Mesenchymal stem cell (in vitro differentiated cells and primary cell): ENCODE measurements around the gene ROBO1.
A peak's percentile ranks its signal among the peaks of the same experiment; 100 is the strongest.

ENCODE experiments used
- DNase-seq: peaks from one replicate; pipeline ENCODE4 v3.0.0-alpha.2; 2013
- H2AFZ ChIP-seq: one replicate; pipeline ENCODE4 v1.6.1; 2013; ENCODE audit warnings: low read depth, mild to moderate bottlenecking, control low read depth, inconsistent platforms, low read length, moderate library complexity
- H2AK5ac ChIP-seq: 2 replicates; pipeline ENCODE4 v1.6.1; 2013; ENCODE audit warnings: low read length, moderate library complexity, mild to moderate bottlenecking, inconsistent platforms; ENCODE audit not compliant: severe bottlenecking
- H2BK120ac ChIP-seq: one replicate; pipeline ENCODE4 v1.6.1; 2013; ENCODE audit warnings: low read depth, mild to moderate bottlenecking, inconsistent platforms, low read length, moderate library complexity
- H2BK12ac ChIP-seq, 2 experiments: one replicate each; pipeline ENCODE4 v1.6.1; 2013; ENCODE audit warnings: inconsistent platforms in 2 of 2, low read length in 2 of 2, mild to moderate bottlenecking in 2 of 2, moderate library complexity in 2 of 2, control low read depth in 1 of 2
- H2BK15ac ChIP-seq: one replicate; pipeline ENCODE4 v1.6.1; 2013; ENCODE audit warnings: mild to moderate bottlenecking, low read depth, inconsistent platforms; ENCODE audit not compliant: poor library complexity, severe bottlenecking
- H2BK5ac ChIP-seq: 2 replicates; pipeline ENCODE4 v1.6.1; 2013; ENCODE audit warnings: low read depth, mild to moderate bottlenecking, low read length, control low read depth, inconsistent platforms; ENCODE audit not compliant: poor library complexity, severe bottlenecking
- H3K14ac ChIP-seq, 2 experiments: one replicate each; pipeline ENCODE4 v1.6.1; 2013; ENCODE audit warnings: inconsistent platforms in 2 of 2, low read length in 2 of 2, control low read depth in 1 of 2, mild to moderate bottlenecking in 1 of 2, moderate library complexity in 1 of 2
- H3K18ac ChIP-seq, 2 experiments: one replicate each; pipeline ENCODE4 v1.6.1; 2013; ENCODE audit warnings: inconsistent platforms in 2 of 2, low read length in 2 of 2, control low read depth in 1 of 2, low read depth in 1 of 2, mild to moderate bottlenecking in 1 of 2
- H3K23ac ChIP-seq, 2 experiments: one replicate each; pipeline ENCODE4 v1.6.1; 2013; ENCODE audit warnings: inconsistent platforms in 2 of 2, low read length in 2 of 2, mild to moderate bottlenecking in 2 of 2, moderate library complexity in 2 of 2, control low read depth in 1 of 2
- H3K27ac ChIP-seq: 2 replicates; pipeline ENCODE4 v1.5.1; 2013; ENCODE audit warnings: mild to moderate bottlenecking, moderate library complexity, low read length, control low read depth, inconsistent platforms; ENCODE audit not compliant: poor library complexity, severe bottlenecking
- H3K27me3 ChIP-seq, 2 experiments: 2 replicates each; pipeline versions ENCODE4 v1.6.1 to v1.7.0; 2013; ENCODE audit warnings: low read length in 2 of 2, mild to moderate bottlenecking in 2 of 2, moderate library complexity in 2 of 2, control low read depth in 1 of 2, inconsistent platforms in 1 of 2; ENCODE audit not compliant: control insufficient read depth in 1 of 2, insufficient read depth in 1 of 2
- H3K36me3 ChIP-seq, 2 experiments: 2 replicates each; pipeline versions ENCODE4 v1.6.1 to v1.7.0; 2013; ENCODE audit warnings: low read length in 2 of 2, control low read depth in 1 of 2, inconsistent platforms in 1 of 2, low read depth in 1 of 2, mild to moderate bottlenecking in 1 of 2; ENCODE audit not compliant: insufficient read depth in 2 of 2, control insufficient read depth in 1 of 2
- H3K4ac ChIP-seq, 2 experiments: one replicate each; pipeline ENCODE4 v1.6.1; 2013; ENCODE audit warnings: inconsistent platforms in 2 of 2, low read length in 2 of 2, mild to moderate bottlenecking in 2 of 2, moderate library complexity in 2 of 2, control low read depth in 1 of 2, low read depth in 1 of 2
- H3K4me1 ChIP-seq: 2 replicates; pipeline ENCODE4 v1.6.1; 2013; ENCODE audit warnings: low read depth, low read length, control low read depth; ENCODE audit not compliant: control insufficient read depth, insufficient read depth
- H3K4me2 ChIP-seq: 2 replicates; pipeline ENCODE4 v1.6.1; 2013; ENCODE audit warnings: low read length, mild to moderate bottlenecking, inconsistent platforms; ENCODE audit not compliant: poor library complexity, severe bottlenecking
- H3K4me3 ChIP-seq, 2 experiments: 2 replicates each; pipeline versions ENCODE4 v1.5.1 to v1.7.0; 2013; ENCODE audit warnings: low read length in 2 of 2, mild to moderate bottlenecking in 2 of 2, control low read depth in 1 of 2, low read depth in 1 of 2; ENCODE audit not compliant: insufficient read depth in 1 of 2
- H3K79me1 ChIP-seq: replicated peaks from 2 replicates; pipeline ENCODE4 v1.6.1; 2013; ENCODE audit warnings: mild to moderate bottlenecking, control low read depth, low read length, inconsistent platforms; ENCODE audit not compliant: poor library complexity, severe bottlenecking
- H3K9ac ChIP-seq: 2 replicates; pipeline ENCODE4 v1.7.0; 2013; ENCODE audit warnings: mild to moderate bottlenecking, low read length, moderate library complexity
- H3K9me3 ChIP-seq: 2 replicates; pipeline ENCODE4 v1.7.0; 2013; ENCODE audit warnings: mild to moderate bottlenecking, low read length; ENCODE audit not compliant: control insufficient read depth
- H4K8ac ChIP-seq: one replicate; pipeline ENCODE4 v1.6.1; 2013; ENCODE audit warnings: inconsistent platforms, mild to moderate bottlenecking, low read length, moderate library complexity
- H4K91ac ChIP-seq: one replicate; pipeline ENCODE4 v1.6.1; 2013; ENCODE audit warnings: mild to moderate bottlenecking, low read length, inconsistent platforms
- WGBS: methylation state at CpG from one replicate; pipeline ENCODE4 v1.1.7; 2013; ENCODE audit warnings: mixed read lengths; 5-methylcytosine and 5-hydroxymethylcytosine counted together

ROBO1 gene

GRCh38 chr3:78856164-78856563 is 911.6 kb downstream of the ROBO1 start:
- Histone ChIP-seq H2AK5ac (no peak overlapping the region), H3K4me3 (peak overlapping the region in 1 of 2 experiments; percentile 29), H3K23ac (no peak overlapping the region), H3K27me3 (no peaks in the 10 kb centered on the region), H4K91ac (no peak overlapping the region), H3K79me1 (peaks cover 10% of the 10 kb centered on the region), H3K9me3 (no peaks in the 10 kb centered on the region), H2AFZ (no peak overlapping the region), H2BK12ac (no peak overlapping the region), H3K36me3 (no peaks in the 10 kb centered on the region), H3K4me1 (peaks cover 1% of the 10 kb centered on the region), H3K14ac (no peak overlapping the region), H2BK120ac (no peak overlapping the region), H3K4me2 (no peak overlapping the region), H2BK15ac (no peak overlapping the region), H3K27ac (no peak overlapping the region), H3K9ac (peak overlapping the region; percentile 84), H3K18ac (no peak overlapping the region), H4K8ac (no peak overlapping the region), H3K4ac (no peak overlapping the region), H2BK5ac (no peak overlapping the region)
- DNase-seq, result no peak
- no CpG with 5 or more reads among the region's 2 CpGs for WGBS

GRCh38 chr3:78855190-78855589 is 912.6 kb downstream of the ROBO1 start:
- Histone ChIP-seq H2BK12ac (no peak overlapping the region), H3K9ac (peak overlapping the region; percentile 84), H3K36me3 (no peaks in the 10 kb centered on the region), H3K27me3 (no peaks in the 10 kb centered on the region), H3K4me1 (peaks cover 1% of the 10 kb centered on the region), H3K4me2 (no peak overlapping the region), H2BK15ac (no peak overlapping the region), H2AFZ (no peak overlapping the region), H4K8ac (no peak overlapping the region), H3K14ac (no peak overlapping the region), H2BK120ac (no peak overlapping the region), H3K18ac (no peak overlapping the region), H2BK5ac (no peak overlapping the region), H3K4ac (no peak overlapping the region), H3K27ac (no peak overlapping the region), H4K91ac (no peak overlapping the region), H2AK5ac (no peak overlapping the region), H3K4me3 (peak overlapping the region in 1 of 2 experiments; percentile 29), H3K23ac (no peak overlapping the region), H3K9me3 (no peaks in the 10 kb centered on the region), H3K79me1 (peaks cover 7% of the 10 kb centered on the region)
- 89% methylated on average over 4 of the region's 5 CpGs for WGBS
- DNase-seq, result no peak

GRCh38 chr3:78848392-78849288 is 919.2 kb downstream of the ROBO1 start:
- Histone ChIP-seq H2BK12ac (peak overlapping the region in 1 of 2 experiments; percentile 42), H3K79me1 (no peaks in the 10 kb centered on the region), H2BK5ac (no peak overlapping the region), H3K27me3 (no peaks in the 10 kb centered on the region), H4K91ac (no peak overlapping the region), H3K23ac (no peak overlapping the region), H3K36me3 (no peaks in the 10 kb centered on the region), H2BK120ac (no peak overlapping the region), H3K9ac (no peak overlapping the region), H3K4me2 (no peak overlapping the region), H3K4me1 (no peaks in the 10 kb centered on the region), H2BK15ac (peak overlapping the region; percentile 13), H3K4me3 (no peak overlapping the region), H3K18ac (no peak overlapping the region), H2AK5ac (no peak overlapping the region), H2AFZ (no peak overlapping the region), H4K8ac (no peak overlapping the region), H3K27ac (no peak overlapping the region), H3K9me3 (no peaks in the 10 kb centered on the region), H3K14ac (no peak overlapping the region), H3K4ac (no peak overlapping the region)
- WGBS, result 97% methylated on average over 5 of the region's 7 CpGs
- no peak for DNase-seq

- no peaks in the 10 kb centered on the region for H3K36me3 ChIP-seq
- H2BK15ac ChIP-seq, result no peak overlapping the region
- no peak overlapping the region for H3K27ac ChIP-seq
- H3K27me3 ChIP-seq, result no peaks in the 10 kb centered on the region
- no peak overlapping the region for H3K4me2 ChIP-seq
- WGBS, result 100% methylated on average over 1 of the region's 3 CpGs
- H2AFZ ChIP-seq, result no peak overlapping the region
- no peaks in the 10 kb centered on the region for H3K79me1 ChIP-seq
- no peak overlapping the region for H2AK5ac ChIP-seq
- no peaks in the 10 kb centered on the region for H3K4me1 ChIP-seq
- no peak overlapping the region for H3K18ac ChIP-seq
- H4K91ac ChIP-seq, result no peak overlapping the region
- no peak overlapping the region for H4K8ac ChIP-seq
- H2BK120ac ChIP-seq, result no peak overlapping the region
- DNase-seq, result no peak
- no peak overlapping the region for H3K9ac ChIP-seq
- no peak overlapping the region for H3K4ac ChIP-seq
- no peak overlapping the region for H2BK12ac ChIP-seq
- no peak overlapping the region for H3K4me3 ChIP-seq
- H3K9me3 ChIP-seq, result no peaks in the 10 kb centered on the region
- no peak overlapping the region for H2BK5ac ChIP-seq
- no peak overlapping the region for H3K23ac ChIP-seq
- no peak overlapping the region for H3K14ac ChIP-seq
Measured at GRCh38 chr3:78847603-78848002, 920.2 kb downstream of the ROBO1 start.
